ENCODE data around the gene NIPA2. TPM values are rescaled to one million over a fixed set of nuclear protein-coding genes. Genes with fewer than 3 reads are reported as not detected.

Gene NIPA2
- total and polyA plus RNA-seq, 2 of the 13 experiments (the other 11 are each of a cell fraction or from before 2014, with no cell fraction given), result 29.0 to 56.2 TPM

DNA sequence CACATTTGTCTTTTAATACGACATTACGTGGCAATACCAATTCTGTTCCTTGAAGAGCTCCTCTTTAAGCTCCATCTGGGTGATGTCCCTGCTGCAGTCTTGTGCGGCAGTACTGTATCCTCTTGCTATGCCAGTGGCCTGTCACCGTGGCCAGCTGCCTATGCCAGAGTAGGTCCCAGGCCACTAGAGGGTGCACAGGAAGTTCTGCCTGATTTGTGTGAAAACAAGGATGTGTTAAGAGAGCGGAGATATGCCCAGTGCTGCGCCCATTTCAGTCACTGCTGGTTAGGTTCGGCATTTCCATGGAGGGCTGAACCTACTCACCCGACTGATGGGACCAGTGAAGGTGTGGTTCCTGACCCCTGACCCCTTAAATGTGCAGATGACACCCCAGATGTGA lies 26.8 kb upstream of the NIPA2 start:
- 94% methylated on average over 8 of the region's 8 CpGs for WGBS (ENCODE audit: low lambda C conversion rate)
- Histone ChIP-seq H3K9ac (ENCODE audit: insufficient read depth, low read depth, low read length) (no peak overlapping the region), H3K27ac (ENCODE audit: extremely low read length, insufficient read depth, low read length) (no peak overlapping the region), H3K4me3 (replicated peaks in 1 of 3; ENCODE audit: insufficient read depth in 1 of 3, low read depth in 2 of 3, low read length in 3 of 3) (no peak overlapping the region), H3K36me3 (replicated peaks in 1 of 2; ENCODE audit: control insufficient read depth in 1 of 2, insufficient read depth in 2 of 2, low read length in 2 of 2) (peaks cover 6 to 27% of the 10 kb centered on the region in 2 experiments; a peak in 4 of 5 replicates), H4K20me1 (ENCODE audit: insufficient read depth, low read length) (peaks cover 13% of the 10 kb centered on the region; the same call in 1 of the 2 replicates), H3K4me2 (ENCODE audit: low read depth, low read length) (no peak overlapping the region), H3K79me2 (ENCODE audit: insufficient read depth, low read length) (peaks cover 16% of the 10 kb centered on the region), H2AFZ (ENCODE audit: low read length) (no peak overlapping the region), H3K9me3 (ENCODE audit: low read length) (no peaks in the 10 kb centered on the region), H3K27me3 (ENCODE audit: control insufficient read depth in 1 of 2, insufficient read depth in 2 of 2, low read length in 2 of 2) (no peaks in the 10 kb centered on the region), H3K4me1 (ENCODE audit: insufficient read depth, low read length) (0 out of 2 replicates have a peak, but pooled peaks cover 9% of the 10 kb centered on the region)
- peak; percentile 97 for ATAC-seq
- no TSS peak for BruUV-seq (replicated peaks)
- peak; percentile 39 for DNase-seq (ENCODE audit: low spot score)
- in situ Hi-C loops (cut with HindIII; ENCODE audit: extremely low pct_ligation_motif_present, low pct_unique_long_range_greater_than_20kb) (no loop called here), intact Hi-C loops (cut with micrococcal nuclease; ENCODE audit: unreplicated experiment) (no loop called here)
- FAIRE-seq, result peak; percentile 74
- CTCF ChIA-PET (ENCODE audit: low intra/inter-chr PET ratio, low total read pairs), result no interaction called here
- POLR2A ChIA-PET, result no interaction called here
- TF ChIP-seq MAZ (IDR thresholded peaks at IDR 0.05; ENCODE audit: borderline replicate concordance, low read depth, low read length) (no peak), MAZ (CRISPR knock-in tag; IDR thresholded peaks at IDR 0.05; ENCODE audit: low read depth) (no peak), EZH2 (conservative IDR thresholded peaks at IDR 0.05; ENCODE audit: low read depth, low read length) (no peak), NR3C1 (CRISPR knock-in tag; IDR thresholded peaks at IDR 0.05) (no peak), HOXA9 (CRISPR knock-in tag; IDR thresholded peaks at IDR 0.05; ENCODE audit: borderline replicate concordance) (no peak), ZNF256 (CRISPR knock-in tag; conservative IDR thresholded peaks at IDR 0.05) (no peak), NCOA1 (CRISPR knock-in tag; IDR thresholded peaks at IDR 0.05) (no peak), HMG20B (CRISPR knock-in tag; conservative IDR thresholded peaks at IDR 0.05) (no peak), ZNF367 (CRISPR knock-in tag; IDR thresholded peaks at IDR 0.05; ENCODE audit: borderline replicate concordance) (no peak), KDM6A (CRISPR knock-in tag; IDR thresholded peaks at IDR 0.05; ENCODE audit: low read depth) (no peak), RFXANK (CRISPR knock-in tag; IDR thresholded peaks at IDR 0.05) (no peak), TAF15 (IDR thresholded peaks at IDR 0.05; ENCODE audit: low read depth, low read length, poor library complexity, severe bottlenecking) (no peak), BORCS8-MEF2B (CRISPR knock-in tag; IDR thresholded peaks at IDR 0.05) (no peak)
- TF ChIP-seq, protein P1, sequence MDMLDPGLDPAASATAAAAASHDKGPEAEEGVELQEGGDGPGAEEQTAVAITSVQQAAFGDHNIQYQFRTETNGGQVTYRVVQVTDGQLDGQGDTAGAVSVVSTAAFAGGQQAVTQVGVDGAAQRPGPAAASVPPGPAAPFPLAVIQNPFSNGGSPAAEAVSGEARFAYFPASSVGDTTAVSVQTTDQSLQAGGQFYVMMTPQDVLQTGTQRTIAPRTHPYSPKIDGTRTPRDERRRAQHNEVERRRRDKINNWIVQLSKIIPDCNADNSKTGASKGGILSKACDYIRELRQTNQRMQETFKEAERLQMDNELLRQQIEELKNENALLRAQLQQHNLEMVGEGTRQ (IDR thresholded peaks at IDR 0.05; ENCODE audit: low read depth, low read length), result no peak
- TF ChIP-seq, protein P1 (CRISPR knock-in tag; IDR thresholded peaks at IDR 0.05; ENCODE audit: borderline replicate concordance), result no peak
- TF ChIP-seq, protein P2, sequence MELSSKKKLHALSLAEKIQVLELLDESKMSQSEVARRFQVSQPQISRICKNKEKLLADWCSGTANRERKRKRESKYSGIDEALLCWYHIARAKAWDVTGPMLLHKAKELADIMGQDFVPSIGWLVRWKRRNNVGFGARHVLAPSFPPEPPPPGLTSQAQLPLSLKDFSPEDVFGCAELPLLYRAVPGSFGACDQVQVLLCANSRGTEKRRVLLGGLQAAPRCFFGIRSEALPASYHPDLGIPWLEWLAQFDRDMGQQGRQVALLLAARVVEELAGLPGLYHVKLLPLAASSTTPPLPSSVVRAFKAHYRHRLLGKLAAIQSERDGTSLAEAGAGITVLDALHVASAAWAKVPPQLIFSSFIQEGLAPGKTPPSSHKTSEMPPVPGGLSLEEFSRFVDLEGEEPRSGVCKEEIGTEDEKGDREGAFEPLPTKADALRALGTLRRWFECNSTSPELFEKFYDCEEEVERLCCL (CRISPR knock-in tag; IDR thresholded peaks at IDR 0.05; ENCODE audit: borderline replicate concordance), result no peak
- TF ChIP-seq, protein P3, sequence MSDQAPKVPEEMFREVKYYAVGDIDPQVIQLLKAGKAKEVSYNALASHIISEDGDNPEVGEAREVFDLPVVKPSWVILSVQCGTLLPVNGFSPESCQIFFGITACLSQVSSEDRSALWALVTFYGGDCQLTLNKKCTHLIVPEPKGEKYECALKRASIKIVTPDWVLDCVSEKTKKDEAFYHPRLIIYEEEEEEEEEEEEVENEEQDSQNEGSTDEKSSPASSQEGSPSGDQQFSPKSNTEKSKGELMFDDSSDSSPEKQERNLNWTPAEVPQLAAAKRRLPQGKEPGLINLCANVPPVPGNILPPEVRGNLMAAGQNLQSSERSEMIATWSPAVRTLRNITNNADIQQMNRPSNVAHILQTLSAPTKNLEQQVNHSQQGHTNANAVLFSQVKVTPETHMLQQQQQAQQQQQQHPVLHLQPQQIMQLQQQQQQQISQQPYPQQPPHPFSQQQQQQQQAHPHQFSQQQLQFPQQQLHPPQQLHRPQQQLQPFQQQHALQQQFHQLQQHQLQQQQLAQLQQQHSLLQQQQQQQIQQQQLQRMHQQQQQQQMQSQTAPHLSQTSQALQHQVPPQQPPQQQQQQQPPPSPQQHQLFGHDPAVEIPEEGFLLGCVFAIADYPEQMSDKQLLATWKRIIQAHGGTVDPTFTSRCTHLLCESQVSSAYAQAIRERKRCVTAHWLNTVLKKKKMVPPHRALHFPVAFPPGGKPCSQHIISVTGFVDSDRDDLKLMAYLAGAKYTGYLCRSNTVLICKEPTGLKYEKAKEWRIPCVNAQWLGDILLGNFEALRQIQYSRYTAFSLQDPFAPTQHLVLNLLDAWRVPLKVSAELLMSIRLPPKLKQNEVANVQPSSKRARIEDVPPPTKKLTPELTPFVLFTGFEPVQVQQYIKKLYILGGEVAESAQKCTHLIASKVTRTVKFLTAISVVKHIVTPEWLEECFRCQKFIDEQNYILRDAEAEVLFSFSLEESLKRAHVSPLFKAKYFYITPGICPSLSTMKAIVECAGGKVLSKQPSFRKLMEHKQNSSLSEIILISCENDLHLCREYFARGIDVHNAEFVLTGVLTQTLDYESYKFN (CRISPR knock-in tag; conservative IDR thresholded peaks at IDR 0.05), result no peak
- TF ChIP-seq, protein P4, sequence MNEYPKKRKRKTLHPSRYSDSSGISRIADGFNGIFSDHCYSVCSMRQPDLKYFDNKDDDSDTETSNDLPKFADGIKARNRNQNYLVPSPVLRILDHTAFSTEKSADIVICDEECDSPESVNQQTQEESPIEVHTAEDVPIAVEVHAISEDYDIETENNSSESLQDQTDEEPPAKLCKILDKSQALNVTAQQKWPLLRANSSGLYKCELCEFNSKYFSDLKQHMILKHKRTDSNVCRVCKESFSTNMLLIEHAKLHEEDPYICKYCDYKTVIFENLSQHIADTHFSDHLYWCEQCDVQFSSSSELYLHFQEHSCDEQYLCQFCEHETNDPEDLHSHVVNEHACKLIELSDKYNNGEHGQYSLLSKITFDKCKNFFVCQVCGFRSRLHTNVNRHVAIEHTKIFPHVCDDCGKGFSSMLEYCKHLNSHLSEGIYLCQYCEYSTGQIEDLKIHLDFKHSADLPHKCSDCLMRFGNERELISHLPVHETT (CRISPR knock-in tag; conservative IDR thresholded peaks at IDR 0.05), result no peak
